ENCODE data around the gene CD164L2.

GRCh38 chr1:27345272-27345671 is 37.9 kb downstream of the CD164L2 start:
- no peak for TF ChIP-seq CTCF (conservative IDR thresholded peaks at IDR 0.05)
- TF ChIP-seq EZH2 (IDR thresholded peaks at IDR 0.05; ENCODE audit: low read depth): no peak
